Spinal cord (tissue), 10 donors: ENCODE results near the gene DAPK1. TPM values are rescaled to one million over a fixed set of nuclear protein-coding genes. Genes with fewer than 3 reads are reported as not detected.

ENCODE experiments used
- DNase-seq, 6 donors: peaks; one replicate each; pipeline versions ENCODE4 v3.0.0 to v3.0.0-alpha.2; 2013 to 2015; ENCODE audit warnings: low spot score in 6 of 6, low read depth in 4 of 6
- H3K27ac ChIP-seq: one replicate; pipeline ENCODE4 v1.5.1; 2013; ENCODE audit warnings: low read depth, low read length, control low read depth
- H3K27me3 ChIP-seq: one replicate; pipeline ENCODE4 v1.6.1; 2013; ENCODE audit warnings: low read length; ENCODE audit not compliant: control insufficient read depth, insufficient read depth
- H3K36me3 ChIP-seq: one replicate; pipeline ENCODE4 v1.6.1; 2013; ENCODE audit warnings: low read length; ENCODE audit not compliant: control insufficient read depth, insufficient read depth
- H3K4me1 ChIP-seq: one replicate; pipeline ENCODE4 v1.6.1; 2013; ENCODE audit warnings: low read length; ENCODE audit not compliant: control insufficient read depth, insufficient read depth
- H3K4me3 ChIP-seq: one replicate; pipeline ENCODE4 v1.5.1; 2013; ENCODE audit warnings: low read depth, low read length, control low read depth
- H3K9me3 ChIP-seq: one replicate; pipeline ENCODE4 v1.6.1; 2013; ENCODE audit warnings: low read length; ENCODE audit not compliant: control insufficient read depth, insufficient read depth
- WGBS: methylation state at CpG from one replicate; pipeline ENCODE4 v1.1.5; 2013; ENCODE audit warnings: missing lambda C conversion rate; ENCODE audit not compliant: insufficient coverage; 5-methylcytosine and 5-hydroxymethylcytosine counted together
- polyA plus RNA-seq, 2 donors: library from polyadenylated mRNA; unstranded; fragments of 120-200 nt; gene quantifications; one replicate each; pipeline ENCODE4 v1.2.1, GENCODE V29; 2013; ENCODE audit not compliant: insufficient read length in 2 of 2
- total RNA-seq, 2 donors: library from RNA; depleted of rRNA in 1 of 2; stranded (reverse); fragments of 120-200 nt in 1 of 2; fragments of >200 nt in 1 of 2; gene quantifications; one replicate each; pipeline versions ENCODE4 v1.2.3 to v1.2.4, GENCODE V29; 2013 to 2014
- donor health status: healthy.

The DAPK1 gene
- total and polyA plus RNA-seq, 4 donors = 53.3 to 82.6 (median 77.9) TPM

DNA sequence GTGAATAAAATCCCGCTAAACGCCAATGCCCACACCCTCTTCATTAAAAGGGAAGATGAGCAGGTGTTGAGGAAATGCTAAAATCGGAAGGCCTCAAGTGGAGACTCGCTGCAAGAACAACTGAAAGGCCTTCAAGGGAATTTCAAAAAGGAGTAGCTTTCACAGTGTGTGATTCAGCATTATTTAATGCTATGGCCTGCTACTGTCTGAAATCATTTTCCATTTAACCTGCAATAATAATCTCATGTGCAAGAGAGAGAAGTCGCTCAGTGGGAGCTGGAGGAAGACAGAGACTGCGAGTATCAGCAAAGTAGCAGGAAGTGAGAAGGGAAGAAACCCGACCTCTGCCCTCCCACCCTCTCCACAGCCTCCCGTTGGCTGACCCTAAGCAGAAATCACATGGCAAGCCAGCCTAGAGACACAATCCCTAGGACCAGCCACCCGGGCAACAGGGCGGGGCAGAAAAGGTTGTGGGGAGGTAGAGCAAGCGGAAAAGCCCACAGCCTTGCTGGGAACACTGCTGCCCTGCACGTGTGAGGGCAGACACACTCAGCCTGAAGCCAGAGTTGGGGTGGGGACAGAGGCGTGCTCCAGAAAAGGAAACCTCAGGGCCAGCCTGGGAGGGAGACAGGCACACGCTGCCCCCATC is 188.3 kb downstream of the DAPK1 start:
- H3K27me3 ChIP-seq = no peaks in the 10 kb centered on the region
- peak in 2 of 6 donors; percentile 22 to 34 for DNase-seq
- H3K4me1 ChIP-seq = peaks cover 7% of the 10 kb centered on the region
- peaks cover 40% of the 10 kb centered on the region for H3K36me3 ChIP-seq
- WGBS = 76% methylated on average over 6 of the region's 14 CpGs
- H3K4me3 ChIP-seq = no peak overlapping the region
- no peaks in the 10 kb centered on the region for H3K9me3 ChIP-seq
- peak overlapping the region; percentile 47 for H3K27ac ChIP-seq

- H3K27ac ChIP-seq = peak overlapping the region; percentile 47
- no peak overlapping the region for H3K4me3 ChIP-seq
- no peak for DNase-seq
- H3K27me3 ChIP-seq = no peaks in the 10 kb centered on the region
- no peaks in the 10 kb centered on the region for H3K9me3 ChIP-seq
- peaks cover 35% of the 10 kb centered on the region for H3K36me3 ChIP-seq
- 96% methylated on average over 12 of the region's 14 CpGs for WGBS
- H3K4me1 ChIP-seq = peaks cover 7% of the 10 kb centered on the region
Observed at GRCh38 chr9:87686520-87687090, 188.9 kb downstream of the DAPK1 start.

DNA sequence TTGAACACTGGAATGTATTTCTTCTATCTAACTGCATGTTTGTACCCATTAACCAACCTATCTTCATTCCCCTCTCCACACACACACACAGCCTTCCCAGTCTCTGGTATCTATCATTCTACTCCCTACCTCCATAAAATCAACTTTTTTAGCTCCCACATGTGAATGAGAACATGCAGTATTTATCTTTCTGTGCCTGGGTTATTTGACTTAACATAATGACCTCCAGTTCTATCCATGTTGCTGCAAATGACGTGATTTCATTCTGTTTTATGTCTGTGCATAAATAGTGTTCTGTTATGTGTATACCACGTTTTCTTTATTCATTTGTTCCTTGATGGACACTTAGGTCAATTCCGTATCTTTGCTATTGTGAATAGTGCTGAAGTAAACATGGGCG is 189.5 kb downstream of the DAPK1 start:
- Histone ChIP-seq H3K4me1 (peaks cover 7% of the 10 kb centered on the region), H3K4me3 (no peak overlapping the region), H3K27ac (no peak overlapping the region), H3K36me3 (peaks cover 29% of the 10 kb centered on the region), H3K27me3 (no peaks in the 10 kb centered on the region), H3K9me3 (no peaks in the 10 kb centered on the region)
- no peak for DNase-seq
- 72% methylated on average over 2 of the region's 4 CpGs for WGBS

DNA sequence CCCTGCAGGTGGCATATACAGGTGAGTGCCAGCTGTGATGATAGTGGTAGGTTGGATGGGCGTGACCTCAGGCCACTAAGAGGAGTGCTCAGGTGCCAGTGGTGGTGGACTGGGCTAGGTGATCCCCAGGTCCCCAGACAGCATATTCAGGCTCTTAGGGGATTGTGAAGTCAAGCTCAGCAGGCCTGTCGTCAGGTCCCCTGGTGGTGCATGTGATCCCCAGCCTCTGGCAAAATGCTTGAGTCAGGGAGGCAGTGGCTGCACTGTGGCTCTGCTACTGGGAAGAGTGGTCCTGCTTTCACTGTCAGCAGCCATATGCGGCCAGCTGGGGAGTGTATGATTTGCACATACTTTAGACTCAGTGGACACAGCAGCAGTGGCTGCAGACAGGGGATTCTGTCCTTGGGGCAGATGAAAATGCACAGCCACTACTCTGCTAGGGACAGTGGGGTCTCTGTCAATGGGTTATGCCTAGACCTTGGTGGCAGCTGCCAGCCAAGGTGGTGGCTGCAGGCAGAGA is 196.6 kb downstream of the DAPK1 start:
- 97% methylated on average over 3 of the region's 3 CpGs for WGBS
- no peaks in the 10 kb centered on the region for H3K27me3 ChIP-seq
- no peak overlapping the region for H3K4me3 ChIP-seq
- peaks cover 2% of the 10 kb centered on the region for H3K9me3 ChIP-seq
- no peak for DNase-seq
- no peaks in the 10 kb centered on the region for H3K4me1 ChIP-seq
- no peak overlapping the region for H3K27ac ChIP-seq
- peaks cover 37% of the 10 kb centered on the region for H3K36me3 ChIP-seq

GRCh38 chr9:87695523-87695922 is 197.9 kb downstream of the DAPK1 start:
- H3K4me3 ChIP-seq = no peak overlapping the region
- DNase-seq = no peak
- H3K4me1 ChIP-seq = no peaks in the 10 kb centered on the region
- H3K9me3 ChIP-seq = peaks cover 2% of the 10 kb centered on the region
- no peak overlapping the region for H3K27ac ChIP-seq
- peaks cover 46% of the 10 kb centered on the region for H3K36me3 ChIP-seq
- no peaks in the 10 kb centered on the region for H3K27me3 ChIP-seq
- WGBS = no CpG with 5 or more reads among the region's 1 CpG

DNA sequence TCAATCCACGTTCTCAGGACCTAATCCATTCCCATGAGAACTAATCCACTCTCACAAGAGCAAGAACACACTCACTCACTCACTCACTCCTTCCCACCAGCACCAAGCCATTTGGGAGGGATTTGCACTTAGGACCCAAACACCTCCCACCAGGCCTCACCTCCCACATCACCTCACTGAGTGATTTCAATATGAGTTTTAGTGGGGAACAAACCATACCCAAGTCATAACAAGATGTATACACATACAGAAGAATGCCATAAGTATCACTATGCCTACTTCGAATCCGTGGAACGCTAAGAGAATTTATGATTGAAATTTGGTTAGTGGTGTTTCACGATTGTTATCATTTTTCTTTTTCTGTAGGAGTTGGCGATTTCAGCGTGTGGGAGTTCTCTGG is 199.0 kb downstream of the DAPK1 start:
- H3K4me3 ChIP-seq = no peak overlapping the region
- H3K27ac ChIP-seq = no peak overlapping the region
- 89% methylated on average over 3 of the region's 7 CpGs for whole genome bisulfite sequencing
- H3K27me3 ChIP-seq = no peaks in the 10 kb centered on the region
- peaks cover 2% of the 10 kb centered on the region for H3K9me3 ChIP-seq
- no peaks in the 10 kb centered on the region for H3K4me1 ChIP-seq
- DNase-seq = no peak
- peaks cover 47% of the 10 kb centered on the region for H3K36me3 ChIP-seq

GRCh38 chr9:87698069-87698809 is 200.6 kb downstream of the DAPK1 start:
- H3K4me1 ChIP-seq = no peaks in the 10 kb centered on the region
- no peaks in the 10 kb centered on the region for H3K27me3 ChIP-seq
- no peak overlapping the region for H3K27ac ChIP-seq
- no peaks in the 10 kb centered on the region for H3K9me3 ChIP-seq
- peaks cover 54% of the 10 kb centered on the region for H3K36me3 ChIP-seq
- no peak overlapping the region for H3K4me3 ChIP-seq
- DNase-seq = no peak
- 92% methylated on average over 7 of the region's 14 CpGs for WGBS

DNA sequence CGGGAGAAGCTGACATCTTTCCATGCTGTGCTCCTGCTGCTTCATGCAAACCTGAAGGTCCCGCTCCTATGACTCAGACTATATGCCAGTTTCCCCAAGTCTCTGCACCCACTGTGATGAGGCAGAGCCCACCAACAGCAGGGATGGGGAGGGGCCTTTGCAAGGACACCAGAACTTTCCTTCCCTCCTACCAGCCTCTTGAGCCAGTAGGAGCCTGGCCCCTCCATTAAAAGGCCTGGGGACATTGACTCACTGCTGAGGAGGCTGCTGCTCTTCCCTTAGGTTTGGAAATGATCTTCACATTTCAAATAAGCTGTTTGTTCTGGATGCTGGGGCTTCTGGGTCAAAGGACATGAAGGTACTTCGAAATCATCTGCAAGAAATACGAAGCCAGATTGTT is 202.2 kb downstream of the DAPK1 start:
- no peaks in the 10 kb centered on the region for H3K27me3 ChIP-seq
- H3K4me1 ChIP-seq = no peaks in the 10 kb centered on the region
- DNase-seq = no peak
- no peak overlapping the region for H3K4me3 ChIP-seq
- H3K36me3 ChIP-seq = peaks cover 43% of the 10 kb centered on the region
- H3K27ac ChIP-seq = no peak overlapping the region
- WGBS = 93% methylated on average over 4 of the region's 4 CpGs
- no peaks in the 10 kb centered on the region for H3K9me3 ChIP-seq

DNA sequence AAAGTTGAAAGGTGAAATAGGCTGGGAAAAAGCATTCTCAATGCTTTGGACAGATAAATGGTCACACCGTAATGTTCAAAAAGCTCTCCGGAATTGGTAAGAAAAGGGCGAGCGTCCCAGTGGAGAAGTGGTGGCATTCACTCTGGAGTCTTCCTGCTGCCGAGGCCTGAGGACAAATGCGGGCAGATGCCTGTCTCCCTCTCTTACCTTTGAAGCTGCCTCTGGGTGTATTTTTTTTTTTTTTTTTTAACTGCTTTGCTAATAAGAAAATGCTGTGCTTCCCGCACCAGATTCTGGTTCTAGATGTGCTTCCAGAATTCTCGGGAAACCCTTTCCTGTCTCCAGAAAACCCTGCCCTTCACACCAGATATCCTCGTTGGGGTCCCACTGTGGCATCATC is 203.8 kb downstream of the DAPK1 start:
- Histone ChIP-seq H3K4me1 (no peaks in the 10 kb centered on the region), H3K27me3 (no peaks in the 10 kb centered on the region), H3K9me3 (no peaks in the 10 kb centered on the region), H3K36me3 (peaks cover 43% of the 10 kb centered on the region), H3K4me3 (no peak overlapping the region), H3K27ac (no peak overlapping the region)
- DNase-seq = no peak
- 86% methylated on average over 5 of the region's 9 CpGs for WGBS
